GM23338 (cell line): Measurements from ENCODE around the gene NOX4.

Experiments
- CREB1 ChIP-seq: fragments of 250-450 bp; sonication (Bioruptor Pico); IDR thresholded peaks from 2 replicates; pipeline ENCODE4 v1.5.0; 2020; ENCODE audit warnings: low read depth, mild to moderate bottlenecking, moderate library complexity
- CTCF ChIP-seq, 2 experiments: fragments of 200-600 bp in 1 of 2; sonication (generic) in 1 of 2; conservative IDR thresholded peaks; 2 replicates each; pipeline versions ENCODE4 v1.5.1 to v1.6.1; 2016 to 2017; ENCODE audit warnings: antibody characterized with exemption in 2 of 2, low read depth in 2 of 2, mild to moderate bottlenecking in 2 of 2, moderate library complexity in 1 of 2
- ETS1 ChIP-seq: IDR thresholded peaks from 2 replicates; pipeline ENCODE4 v1.6.1; 2016; ENCODE audit warnings: antibody characterized with exemption
- EZH2 ChIP-seq: fragments of 200-600 bp; sonication (generic); IDR thresholded peaks from one replicate; pipeline ENCODE4 v1.8.0; 2017; ENCODE audit warnings: antibody characterized with exemption, mild to moderate bottlenecking, low read depth; ENCODE audit not compliant: unreplicated experiment
- EZH2phosphoT487 ChIP-seq: fragments of 200-600 bp; sonication (generic); IDR thresholded peaks from one replicate; pipeline ENCODE4 v1.8.1; 2018; ENCODE audit warnings: antibody characterized with exemption; ENCODE audit not compliant: unreplicated experiment
- JUNB ChIP-seq: IDR thresholded peaks from one replicate; pipeline ENCODE4 v1.6.1; 2016; ENCODE audit warnings: antibody characterized with exemption; ENCODE audit not compliant: unreplicated experiment
- NANOG ChIP-seq: IDR thresholded peaks from 2 replicates; pipeline ENCODE4 v1.6.1; 2016; ENCODE audit warnings: antibody characterized with exemption, borderline replicate concordance
- POLR2AphosphoS5 ChIP-seq: IDR thresholded peaks from 2 replicates; pipeline ENCODE4 v1.6.1; 2016; ENCODE audit warnings: antibody characterized with exemption, low read depth
- REST ChIP-seq: IDR thresholded peaks from one replicate; pipeline ENCODE4 v1.6.1; 2018; ENCODE audit warnings: antibody characterized with exemption; ENCODE audit not compliant: unreplicated experiment
- STAT1 ChIP-seq: IDR thresholded peaks from one replicate; pipeline ENCODE4 v1.6.1; 2016; ENCODE audit warnings: antibody characterized with exemption; ENCODE audit not compliant: unreplicated experiment
- ZNF114 ChIP-seq: fragments of 250-450 bp; sonication (Bioruptor Pico); IDR thresholded peaks from 2 replicates; pipeline ENCODE4 v1.5.0; 2020; ENCODE audit warnings: mild to moderate bottlenecking, moderate library complexity
- ZNF331 ChIP-seq: fragments of 250-450 bp; sonication (Bioruptor Pico); IDR thresholded peaks from 2 replicates; pipeline ENCODE4 v1.5.0; 2020; ENCODE audit warnings: low read depth, mild to moderate bottlenecking, moderate library complexity
- ZNF462 ChIP-seq: fragments of 250-450 bp; sonication (Bioruptor Pico); IDR thresholded peaks from 2 replicates; pipeline ENCODE4 v1.5.0; 2020; ENCODE audit warnings: mild to moderate bottlenecking, moderate library complexity

- TF ChIP-seq EZH2phosphoT487, result no peak
- TF ChIP-seq EZH2, result no peak
- peak; percentile 37 to 51 for TF ChIP-seq CTCF (conservative IDR thresholded peaks at IDR 0.05; ENCODE audit: low read depth in 2 of 2)
- no peak for TF ChIP-seq JUNB
- TF ChIP-seq REST, result no peak
- TF ChIP-seq POLR2AphosphoS5, result no peak
- TF ChIP-seq CREB1, result no peak
- TF ChIP-seq ETS1, result no peak
- no peak for TF ChIP-seq ZNF331 (CRISPR knock-in tag)
- no peak for TF ChIP-seq NANOG
- no peak for TF ChIP-seq ZNF114 (CRISPR knock-in tag)
- no peak for TF ChIP-seq STAT1
- TF ChIP-seq ZNF462 (CRISPR knock-in tag), result no peak
Observed at GRCh38 chr11:89477175-89477574, 14.0 kb downstream of the NOX4 start.
